ENCODE measurements around the gene KIF16B.

The KIF16B gene

DNA sequence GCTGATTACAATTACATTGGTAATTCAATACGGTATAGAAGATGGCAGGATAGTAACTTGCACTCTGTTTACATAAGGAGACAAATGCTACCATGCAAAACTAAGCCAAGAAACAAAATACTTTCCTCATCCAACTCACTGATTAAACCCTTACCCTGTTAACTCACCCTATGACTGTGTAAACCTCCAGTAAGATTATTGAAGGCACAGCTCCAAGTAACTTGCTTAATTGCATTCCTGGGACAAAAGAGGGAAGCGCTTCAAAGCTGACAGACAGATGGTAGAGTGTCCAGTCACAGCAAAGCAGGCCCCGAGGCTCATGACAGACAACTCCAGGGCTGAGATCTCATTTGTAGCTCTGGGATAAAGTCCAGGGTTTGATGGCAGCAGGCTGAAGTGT lies 6.9 kb upstream of the KIF16B start (continued):
- no peak for TF ChIP-seq ZNF184 (tag by site-specific recombination; IDR thresholded peaks at IDR 0.05)
- TF ChIP-seq OSR2 (tag by site-specific recombination; IDR thresholded peaks at IDR 0.05), result peak; percentile 69; the same call in 1 of the 2 replicates
- TF ChIP-seq ZNF660 (tag by site-specific recombination; IDR thresholded peaks at IDR 0.05), result no peak
- TF ChIP-seq ZNF292 (tag by site-specific recombination; IDR thresholded peaks at IDR 0.05; ENCODE audit: borderline replicate concordance, low read depth), result no peak
- TF ChIP-seq, protein P1, sequence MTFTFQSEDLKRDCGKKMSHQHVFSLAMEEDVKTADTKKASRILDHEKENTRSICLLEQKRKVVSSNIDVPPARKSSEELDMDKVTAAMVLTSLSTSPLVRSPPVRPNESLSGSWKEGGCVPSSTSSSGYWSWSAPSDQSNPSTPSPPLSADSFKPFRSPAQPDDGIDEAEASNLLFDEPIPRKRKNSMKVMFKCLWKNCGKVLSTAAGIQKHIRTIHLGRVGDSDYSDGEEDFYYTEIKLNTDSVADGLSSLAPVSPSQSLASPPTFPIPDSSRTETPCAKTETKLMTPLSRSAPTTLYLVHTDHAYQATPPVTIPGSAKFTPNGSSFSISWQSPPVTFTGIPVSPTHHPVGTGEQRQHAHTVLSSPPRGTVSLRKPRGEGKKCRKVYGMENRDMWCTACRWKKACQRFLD (tag by site-specific recombination; IDR thresholded peaks at IDR 0.05), result no peak
- TF ChIP-seq ZNF37A (tag by site-specific recombination; IDR thresholded peaks at IDR 0.05), result no peak
- TF ChIP-seq SCRT2 (tag by site-specific recombination; IDR thresholded peaks at IDR 0.05), result no peak

DNA sequence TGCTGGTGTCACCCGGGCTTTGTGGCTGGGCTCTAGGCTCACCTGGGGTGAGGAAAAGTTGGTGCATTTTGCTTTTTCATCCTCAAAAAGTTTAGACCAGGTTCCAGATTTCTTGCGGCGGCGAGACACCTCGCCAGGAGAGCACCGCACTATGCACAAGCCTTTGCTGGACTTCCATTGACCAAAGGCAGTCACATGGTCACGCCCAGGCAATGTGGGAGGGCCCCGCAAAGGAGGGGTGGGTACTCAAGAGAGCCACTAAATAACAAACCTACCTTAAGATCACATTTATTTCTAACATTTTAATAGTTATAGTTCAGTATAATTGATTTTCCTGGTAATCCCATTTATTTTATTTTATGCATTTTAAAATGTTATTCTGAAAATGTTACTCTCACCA lies 3.0 kb upstream of the KIF16B start:
- no peaks in the 10 kb centered on the region for H3K9me3 ChIP-seq (ENCODE audit: control insufficient read depth, insufficient read depth, low read depth, low read length)
- no peak for TF ChIP-seq ZBTB21 (tag by site-specific recombination; IDR thresholded peaks at IDR 0.05)
- no peak for TF ChIP-seq ZNF423 (tag by site-specific recombination; IDR thresholded peaks at IDR 0.05)
- TF ChIP-seq ZSCAN23 (tag by site-specific recombination; IDR thresholded peaks at IDR 0.05), result no peak
- TF ChIP-seq INSM2 (tag by site-specific recombination; IDR thresholded peaks at IDR 0.05), result no peak
- no peak for TF ChIP-seq ZNF274 (IDR thresholded peaks at IDR 0.05; ENCODE audit: low read length)
- TF ChIP-seq ZNF274 (tag by site-specific recombination; IDR thresholded peaks at IDR 0.05; ENCODE audit: borderline replicate concordance), result no peak
- TF ChIP-seq ZFP3 (tag by site-specific recombination; IDR thresholded peaks at IDR 0.05; ENCODE audit: low read depth), result no peak
- TF ChIP-seq ZNF791 (tag by site-specific recombination; IDR thresholded peaks at IDR 0.05), result no peak
- no peak for TF ChIP-seq ZNF776 (tag by site-specific recombination; IDR thresholded peaks at IDR 0.05; ENCODE audit: borderline replicate concordance)
- no peak for TF ChIP-seq ZNF266 (tag by site-specific recombination; IDR thresholded peaks at IDR 0.05; ENCODE audit: low read depth)
- no peak for TF ChIP-seq KLF7 (tag by site-specific recombination; IDR thresholded peaks at IDR 0.05; ENCODE audit: borderline replicate concordance)
- POLR2A ChIA-PET, result no interaction called here
- CTCF ChIA-PET, result interaction anchor here (0.7 kb wide), 1 partner anchor 31 kb away, joined by 4 read pairs; no protein-coding TSS in a partner anchor
- H3K4me3 ChIP-seq (ENCODE audit: low read depth, low read length), result no peak overlapping the region
- no peak overlapping the region for H3K27ac ChIP-seq (ENCODE audit: extremely low read depth, low read depth, low read length)
- peaks cover 8% of the 10 kb centered on the region; the same call in 1 of the 2 replicates for H3K4me1 ChIP-seq (ENCODE audit: control insufficient read depth, insufficient read depth, low read length)
- no peaks in the 10 kb centered on the region for H3K36me3 ChIP-seq (ENCODE audit: control insufficient read depth in 2 of 2, insufficient read depth in 1 of 2, low read length in 2 of 2)

- POLR2A ChIA-PET, result interaction anchor here (0.6 to 0.7 kb wide), 2 partner anchors 19 to 81 kb away, joined by 3 read pairs; no protein-coding TSS in a partner anchor
- no peaks in the 10 kb centered on the region for H3K9me3 ChIP-seq (ENCODE audit: control insufficient read depth, insufficient read depth, low read depth, low read length)
- TF ChIP-seq ZNF513 (tag by site-specific recombination; IDR thresholded peaks at IDR 0.05) (no peak), ZNF335 (tag by site-specific recombination; conservative IDR thresholded peaks at IDR 0.05) (peak; percentile 80), ZNF362 (tag by site-specific recombination; IDR thresholded peaks at IDR 0.05) (no peak)
- peak overlapping the region; percentile 52 for H3K4me3 ChIP-seq (ENCODE audit: low read depth, low read length)
- H3K36me3 ChIP-seq (ENCODE audit: control insufficient read depth in 2 of 2, insufficient read depth in 1 of 2, low read length in 2 of 2), result no peaks in the 10 kb centered on the region
- H3K27ac ChIP-seq (ENCODE audit: extremely low read depth, low read depth, low read length), result peak overlapping the region; percentile 8; the same call in 1 of the 2 replicates
- peaks cover 8% of the 10 kb centered on the region; the same call in 1 of the 2 replicates for H3K4me1 ChIP-seq (ENCODE audit: control insufficient read depth, insufficient read depth, low read length)
- CTCF ChIA-PET, result no interaction called here
Measured at GRCh38 chr20:16575390-16576140, 2.3 kb upstream of the KIF16B start.

All from HEK293 (cell line).